ENCODE results near the gene SPTBN1. TPM values are rescaled to one million over a fixed set of nuclear protein-coding genes. Genes with fewer than 3 reads are reported as not detected.

SPTBN1 gene
- total and polyA plus RNA-seq, 9 of the 15 experiments (the other 6 are each of a cell fraction or from before 2014, with no cell fraction given) = 8.9 to 66.8 (median 31.4) TPM

GRCh38 chr2:54589340-54590215, 133.5 kb downstream of the SPTBN1 start (continued):
- peak; percentile 97 for TF ChIP-seq HDAC3 (IDR thresholded peaks at IDR 0.05; ENCODE audit: borderline replicate concordance, partially characterized antibody)
- peak; percentile 92 for TF ChIP-seq GATAD2B (IDR thresholded peaks at IDR 0.05; ENCODE audit: borderline replicate concordance)
- TF ChIP-seq FOXA3 (CRISPR knock-in tag; conservative IDR thresholded peaks at IDR 0.05 in 1 of 2, IDR thresholded peaks at IDR 0.05 in 1 of 2) = peak; percentile 53 to 87; a peak in 2 of 4 replicates
- TF ChIP-seq ZKSCAN8 (CRISPR knock-in tag; IDR thresholded peaks at IDR 0.05) = peak; percentile 73; the same call in 1 of the 2 replicates
- TF ChIP-seq, protein P1, sequence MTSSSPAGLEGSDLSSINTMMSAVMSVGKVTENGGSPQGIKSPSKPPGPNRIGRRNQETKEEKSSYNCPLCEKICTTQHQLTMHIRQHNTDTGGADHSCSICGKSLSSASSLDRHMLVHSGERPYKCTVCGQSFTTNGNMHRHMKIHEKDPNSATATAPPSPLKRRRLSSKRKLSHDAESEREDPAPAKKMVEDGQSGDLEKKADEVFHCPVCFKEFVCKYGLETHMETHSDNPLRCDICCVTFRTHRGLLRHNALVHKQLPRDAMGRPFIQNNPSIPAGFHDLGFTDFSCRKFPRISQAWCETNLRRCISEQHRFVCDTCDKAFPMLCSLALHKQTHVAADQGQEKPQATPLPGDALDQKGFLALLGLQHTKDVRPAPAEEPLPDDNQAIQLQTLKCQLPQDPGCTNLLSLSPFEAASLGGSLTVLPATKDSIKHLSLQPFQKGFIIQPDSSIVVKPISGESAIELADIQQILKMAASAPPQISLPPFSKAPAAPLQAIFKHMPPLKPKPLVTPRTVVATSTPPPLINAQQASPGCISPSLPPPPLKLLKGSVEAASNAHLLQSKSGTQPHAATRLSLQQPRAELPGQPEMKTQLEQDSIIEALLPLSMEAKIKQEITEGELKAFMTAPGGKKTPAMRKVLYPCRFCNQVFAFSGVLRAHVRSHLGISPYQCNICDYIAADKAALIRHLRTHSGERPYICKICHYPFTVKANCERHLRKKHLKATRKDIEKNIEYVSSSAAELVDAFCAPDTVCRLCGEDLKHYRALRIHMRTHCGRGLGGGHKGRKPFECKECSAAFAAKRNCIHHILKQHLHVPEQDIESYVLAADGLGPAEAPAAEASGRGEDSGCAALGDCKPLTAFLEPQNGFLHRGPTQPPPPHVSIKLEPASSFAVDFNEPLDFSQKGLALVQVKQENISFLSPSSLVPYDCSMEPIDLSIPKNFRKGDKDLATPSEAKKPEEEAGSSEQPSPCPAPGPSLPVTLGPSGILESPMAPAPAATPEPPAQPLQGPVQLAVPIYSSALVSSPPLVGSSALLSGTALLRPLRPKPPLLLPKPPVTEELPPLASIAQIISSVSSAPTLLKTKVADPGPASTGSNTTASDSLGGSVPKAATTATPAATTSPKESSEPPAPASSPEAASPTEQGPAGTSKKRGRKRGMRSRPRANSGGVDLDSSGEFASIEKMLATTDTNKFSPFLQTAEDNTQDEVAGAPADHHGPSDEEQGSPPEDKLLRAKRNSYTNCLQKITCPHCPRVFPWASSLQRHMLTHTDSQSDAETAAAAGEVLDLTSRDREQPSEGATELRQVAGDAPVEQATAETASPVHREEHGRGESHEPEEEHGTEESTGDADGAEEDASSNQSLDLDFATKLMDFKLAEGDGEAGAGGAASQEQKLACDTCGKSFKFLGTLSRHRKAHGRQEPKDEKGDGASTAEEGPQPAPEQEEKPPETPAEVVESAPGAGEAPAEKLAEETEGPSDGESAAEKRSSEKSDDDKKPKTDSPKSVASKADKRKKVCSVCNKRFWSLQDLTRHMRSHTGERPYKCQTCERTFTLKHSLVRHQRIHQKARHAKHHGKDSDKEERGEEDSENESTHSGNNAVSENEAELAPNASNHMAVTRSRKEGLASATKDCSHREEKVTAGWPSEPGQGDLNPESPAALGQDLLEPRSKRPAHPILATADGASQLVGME (CRISPR knock-in tag; IDR thresholded peaks at IDR 0.05) = no peak
- TF ChIP-seq, protein P2, sequence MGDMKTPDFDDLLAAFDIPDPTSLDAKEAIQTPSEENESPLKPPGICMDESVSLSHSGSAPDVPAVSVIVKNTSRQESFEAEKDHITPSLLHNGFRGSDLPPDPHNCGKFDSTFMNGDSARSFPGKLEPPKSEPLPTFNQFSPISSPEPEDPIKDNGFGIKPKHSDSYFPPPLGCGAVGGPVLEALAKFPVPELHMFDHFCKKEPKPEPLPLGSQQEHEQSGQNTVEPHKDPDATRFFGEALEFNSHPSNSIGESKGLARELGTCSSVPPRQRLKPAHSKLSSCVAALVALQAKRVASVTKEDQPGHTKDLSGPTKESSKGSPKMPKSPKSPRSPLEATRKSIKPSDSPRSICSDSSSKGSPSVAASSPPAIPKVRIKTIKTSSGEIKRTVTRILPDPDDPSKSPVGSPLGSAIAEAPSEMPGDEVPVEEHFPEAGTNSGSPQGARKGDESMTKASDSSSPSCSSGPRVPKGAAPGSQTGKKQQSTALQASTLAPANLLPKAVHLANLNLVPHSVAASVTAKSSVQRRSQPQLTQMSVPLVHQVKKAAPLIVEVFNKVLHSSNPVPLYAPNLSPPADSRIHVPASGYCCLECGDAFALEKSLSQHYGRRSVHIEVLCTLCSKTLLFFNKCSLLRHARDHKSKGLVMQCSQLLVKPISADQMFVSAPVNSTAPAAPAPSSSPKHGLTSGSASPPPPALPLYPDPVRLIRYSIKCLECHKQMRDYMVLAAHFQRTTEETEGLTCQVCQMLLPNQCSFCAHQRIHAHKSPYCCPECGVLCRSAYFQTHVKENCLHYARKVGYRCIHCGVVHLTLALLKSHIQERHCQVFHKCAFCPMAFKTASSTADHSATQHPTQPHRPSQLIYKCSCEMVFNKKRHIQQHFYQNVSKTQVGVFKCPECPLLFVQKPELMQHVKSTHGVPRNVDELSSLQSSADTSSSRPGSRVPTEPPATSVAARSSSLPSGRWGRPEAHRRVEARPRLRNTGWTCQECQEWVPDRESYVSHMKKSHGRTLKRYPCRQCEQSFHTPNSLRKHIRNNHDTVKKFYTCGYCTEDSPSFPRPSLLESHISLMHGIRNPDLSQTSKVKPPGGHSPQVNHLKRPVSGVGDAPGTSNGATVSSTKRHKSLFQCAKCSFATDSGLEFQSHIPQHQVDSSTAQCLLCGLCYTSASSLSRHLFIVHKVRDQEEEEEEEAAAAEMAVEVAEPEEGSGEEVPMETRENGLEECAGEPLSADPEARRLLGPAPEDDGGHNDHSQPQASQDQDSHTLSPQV (IDR thresholded peaks at IDR 0.05) = peak; percentile 60
- peak; percentile 82 for TF ChIP-seq BRD9 (IDR thresholded peaks at IDR 0.05; ENCODE audit: low read depth, partially characterized antibody)
- peak; percentile 87 for TF ChIP-seq HES1 (IDR thresholded peaks at IDR 0.05; ENCODE audit: low read depth)
- TF ChIP-seq ZNF316 (IDR thresholded peaks at IDR 0.05) = peak; percentile 76
- TF ChIP-seq THRA (IDR thresholded peaks at IDR 0.05) = no peak

All from K562 (cell line).